ENCODE results near the gene RLN2.
"Not testable (repeated sequence)": the region's sequence is repeated elsewhere in the genome, so short reads cannot be mapped to it uniquely, and the experiment has no call there.

Gene RLN2

GRCh38 chr9:5326187-5326586 lies 21.7 kb upstream of the RLN2 start:
- H3K4me3 ChIP-seq (replicated peaks; ENCODE audit: low read depth, low read length) = no peak overlapping the region
- no peak for TF ChIP-seq CTCF (IDR thresholded peaks at IDR 0.05; ENCODE audit: low read depth, low read length, missing control alignments)
- DNase-seq (ENCODE audit: extremely low read depth, low read depth) = no peak

- not testable (repeated sequence) for DNase-seq (ENCODE audit: extremely low read depth, low read depth); H3K4me3 ChIP-seq (replicated peaks; ENCODE audit: low read depth, low read length)
Measured at GRCh38 chr9:5321601-5322000, 17.1 kb upstream of the RLN2 start.

- DNase-seq (ENCODE audit: extremely low read depth, low read depth) = no peak
- TF ChIP-seq CTCF (IDR thresholded peaks at IDR 0.05; ENCODE audit: low read depth, low read length, missing control alignments) = no peak
- H3K4me3 ChIP-seq (replicated peaks; ENCODE audit: low read depth, low read length) = no peak overlapping the region
Measured at GRCh38 chr9:5321058-5321457, 16.5 kb upstream of the RLN2 start.

- not testable (repeated sequence) for H3K4me3 ChIP-seq (replicated peaks; ENCODE audit: low read depth, low read length); DNase-seq (ENCODE audit: extremely low read depth, low read depth)
Measured at GRCh38 chr9:5316406-5316805, 11.9 kb upstream of the RLN2 start.

- H3K4me3 ChIP-seq (replicated peaks; ENCODE audit: low read depth, low read length) = no peak overlapping the region
- no peak for DNase-seq (ENCODE audit: extremely low read depth, low read depth)
- TF ChIP-seq CTCF (IDR thresholded peaks at IDR 0.05; ENCODE audit: low read depth, low read length, missing control alignments) = no peak
Measured at GRCh38 chr9:5315187-5315923, 10.8 kb upstream of the RLN2 start.

GRCh38 chr9:5310851-5311250 lies 6.3 kb upstream of the RLN2 start:
- TF ChIP-seq CTCF (IDR thresholded peaks at IDR 0.05; ENCODE audit: low read depth, low read length, missing control alignments) = no peak
- DNase-seq (ENCODE audit: extremely low read depth, low read depth) = no peak

GRCh38 chr9:5305741-5306140 lies 1.2 kb upstream of the RLN2 start:
- DNase-seq (ENCODE audit: extremely low read depth, low read depth) = no peak
- no peak for TF ChIP-seq CTCF (IDR thresholded peaks at IDR 0.05; ENCODE audit: low read depth, low read length, missing control alignments)
- no peak overlapping the region for H3K4me3 ChIP-seq (replicated peaks; ENCODE audit: low read depth, low read length)

More at GRCh38 chr9:5310851-5311250, 6.3 kb upstream of the RLN2 start:
- no peak overlapping the region for H3K4me3 ChIP-seq (replicated peaks; ENCODE audit: low read depth, low read length)

GRCh38 chr9:5301544-5301943 lies 3.0 kb downstream of the RLN2 start:
- no peak overlapping the region for H3K4me3 ChIP-seq (replicated peaks; ENCODE audit: low read depth, low read length)
- no peak for TF ChIP-seq CTCF (IDR thresholded peaks at IDR 0.05; ENCODE audit: low read depth, low read length, missing control alignments)
- DNase-seq (ENCODE audit: extremely low read depth, low read depth) = no peak
